ENCODE measurements around the gene SCGB2B2. TPM values are rescaled to one million over a fixed set of nuclear protein-coding genes. Genes with fewer than 3 reads are reported as not detected.
A peak's percentile ranks its signal among the peaks of the same experiment; 100 is the strongest.

Gene SCGB2B2
- total RNA-seq, 1 donor from 2014 or later: not detected

DNA sequence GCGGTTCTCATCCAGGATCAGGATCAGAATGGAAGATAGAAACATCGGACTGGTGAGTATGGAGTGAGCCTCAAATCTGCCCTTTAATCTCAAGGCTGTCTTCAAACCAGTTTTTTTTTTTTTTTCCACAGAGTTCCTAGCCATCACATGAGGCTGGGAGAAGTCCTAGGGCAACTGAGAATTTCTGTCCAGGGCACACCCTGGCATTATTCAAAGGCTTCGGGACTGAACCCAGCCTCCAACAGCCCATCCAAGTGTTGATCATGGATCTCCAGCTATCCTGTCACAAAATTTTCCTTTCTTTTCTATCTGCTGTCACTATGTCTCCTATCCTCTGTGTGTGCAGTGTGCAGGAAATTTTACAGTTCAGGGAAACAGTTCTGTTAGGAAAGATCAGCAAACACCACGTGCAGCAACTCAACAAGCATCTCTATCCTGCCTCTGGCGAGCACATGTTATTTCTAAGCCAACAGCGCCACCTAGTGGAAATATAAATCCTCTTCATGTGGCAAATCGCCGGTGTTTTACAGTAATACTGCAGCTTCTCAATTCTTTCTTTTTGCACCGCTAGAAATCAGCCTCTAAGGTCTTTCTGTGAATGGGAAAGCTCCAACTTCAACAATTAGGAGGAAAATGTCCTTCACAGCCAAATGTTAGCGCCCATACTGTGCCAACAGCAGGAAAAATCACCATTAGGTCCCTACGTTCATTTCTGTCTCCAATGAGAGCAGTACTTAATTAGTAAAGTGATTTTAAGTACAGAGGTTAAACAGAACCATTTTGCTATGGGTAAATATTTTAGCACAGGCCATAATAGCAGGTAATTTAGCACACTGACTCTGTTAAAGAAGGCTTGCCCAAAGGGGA lies 35.7 kb upstream of the SCGB2B2 start:
- H3K4me3 Mint-ChIP-seq: no peak overlapping the region
- DNase-seq (ENCODE audit: low read depth, low spot score): peak; percentile 28
- TF ChIP-seq, protein P1, sequence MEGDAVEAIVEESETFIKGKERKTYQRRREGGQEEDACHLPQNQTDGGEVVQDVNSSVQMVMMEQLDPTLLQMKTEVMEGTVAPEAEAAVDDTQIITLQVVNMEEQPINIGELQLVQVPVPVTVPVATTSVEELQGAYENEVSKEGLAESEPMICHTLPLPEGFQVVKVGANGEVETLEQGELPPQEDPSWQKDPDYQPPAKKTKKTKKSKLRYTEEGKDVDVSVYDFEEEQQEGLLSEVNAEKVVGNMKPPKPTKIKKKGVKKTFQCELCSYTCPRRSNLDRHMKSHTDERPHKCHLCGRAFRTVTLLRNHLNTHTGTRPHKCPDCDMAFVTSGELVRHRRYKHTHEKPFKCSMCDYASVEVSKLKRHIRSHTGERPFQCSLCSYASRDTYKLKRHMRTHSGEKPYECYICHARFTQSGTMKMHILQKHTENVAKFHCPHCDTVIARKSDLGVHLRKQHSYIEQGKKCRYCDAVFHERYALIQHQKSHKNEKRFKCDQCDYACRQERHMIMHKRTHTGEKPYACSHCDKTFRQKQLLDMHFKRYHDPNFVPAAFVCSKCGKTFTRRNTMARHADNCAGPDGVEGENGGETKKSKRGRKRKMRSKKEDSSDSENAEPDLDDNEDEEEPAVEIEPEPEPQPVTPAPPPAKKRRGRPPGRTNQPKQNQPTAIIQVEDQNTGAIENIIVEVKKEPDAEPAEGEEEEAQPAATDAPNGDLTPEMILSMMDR (conservative IDR thresholded peaks at IDR 0.05): peak; percentile 74
- H3K27ac Mint-ChIP-seq (ENCODE audit: unreplicated experiment): no peak overlapping the region
- H3K36me3 Mint-ChIP-seq (ENCODE audit: low read depth): peaks cover 13% of the 10 kb centered on the region
- H3K4me1 Mint-ChIP-seq: no peaks in the 10 kb centered on the region
- H3K9me3 Mint-ChIP-seq: peaks cover 28% of the 10 kb centered on the region
- H3K27me3 Mint-ChIP-seq (ENCODE audit: low read depth): peaks cover 22% of the 10 kb centered on the region

DNA sequence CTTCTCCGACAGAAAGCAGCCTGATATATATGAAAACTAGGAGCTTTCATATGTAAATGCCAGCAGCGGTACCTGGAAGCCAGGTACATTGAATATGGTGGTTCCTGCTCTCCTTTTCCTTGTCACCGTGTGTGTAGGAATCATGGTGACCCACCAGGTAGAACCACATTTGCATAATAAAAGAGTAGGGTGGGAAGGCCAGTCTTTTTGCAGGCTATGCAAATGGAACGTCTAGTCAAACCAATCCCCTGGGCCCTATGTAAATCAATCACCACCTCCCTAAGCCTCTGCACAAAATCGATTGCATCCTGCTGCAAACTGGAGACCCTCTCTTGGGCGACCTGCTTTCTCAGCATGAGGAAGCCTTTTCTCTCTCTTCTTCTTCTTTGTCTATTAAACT lies 34.9 kb upstream of the SCGB2B2 start:
- TF ChIP-seq, protein P1 (conservative IDR thresholded peaks at IDR 0.05): no peak
- Mint-ChIP-seq H3K27me3 (ENCODE audit: low read depth) (peaks cover 15% of the 10 kb centered on the region), H3K36me3 (ENCODE audit: low read depth) (peaks cover 13% of the 10 kb centered on the region), H3K9me3 (peaks cover 29% of the 10 kb centered on the region), H3K27ac (ENCODE audit: unreplicated experiment) (no peak overlapping the region), H3K4me3 (no peak overlapping the region), H3K4me1 (no peaks in the 10 kb centered on the region)
- no peak for DNase-seq (ENCODE audit: low read depth, low spot score)

DNA sequence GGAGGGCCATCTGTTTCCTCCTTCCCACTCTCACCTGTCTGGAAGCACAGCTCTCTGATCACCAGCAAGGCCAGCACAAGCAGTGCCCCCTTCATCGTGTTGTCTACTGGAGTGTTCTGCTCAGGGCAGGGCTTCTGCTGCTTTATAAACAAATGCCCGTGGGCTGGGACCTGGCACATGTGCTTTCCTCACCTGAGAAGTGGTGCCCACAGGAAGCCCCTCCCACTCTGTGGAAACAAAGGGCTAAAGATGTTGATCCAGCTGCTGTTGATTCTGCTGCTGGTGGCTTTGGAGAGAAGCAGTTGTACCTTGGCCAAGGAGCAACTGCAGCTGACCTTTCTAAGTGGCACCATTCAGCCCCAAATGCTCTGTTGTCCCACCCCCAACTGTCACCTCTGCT lies 30.7 kb upstream of the SCGB2B2 start:
- peaks cover 24% of the 10 kb centered on the region for H3K27me3 Mint-ChIP-seq (ENCODE audit: low read depth)
- peaks cover 7% of the 10 kb centered on the region for H3K36me3 Mint-ChIP-seq (ENCODE audit: low read depth)
- TF ChIP-seq, protein P1 (conservative IDR thresholded peaks at IDR 0.05): no peak
- H3K4me3 Mint-ChIP-seq: no peak overlapping the region
- no peak for DNase-seq (ENCODE audit: low read depth, low spot score)
- no peak overlapping the region for H3K27ac Mint-ChIP-seq (ENCODE audit: unreplicated experiment)
- peaks cover 17% of the 10 kb centered on the region for H3K9me3 Mint-ChIP-seq
- no peaks in the 10 kb centered on the region for H3K4me1 Mint-ChIP-seq

DNA sequence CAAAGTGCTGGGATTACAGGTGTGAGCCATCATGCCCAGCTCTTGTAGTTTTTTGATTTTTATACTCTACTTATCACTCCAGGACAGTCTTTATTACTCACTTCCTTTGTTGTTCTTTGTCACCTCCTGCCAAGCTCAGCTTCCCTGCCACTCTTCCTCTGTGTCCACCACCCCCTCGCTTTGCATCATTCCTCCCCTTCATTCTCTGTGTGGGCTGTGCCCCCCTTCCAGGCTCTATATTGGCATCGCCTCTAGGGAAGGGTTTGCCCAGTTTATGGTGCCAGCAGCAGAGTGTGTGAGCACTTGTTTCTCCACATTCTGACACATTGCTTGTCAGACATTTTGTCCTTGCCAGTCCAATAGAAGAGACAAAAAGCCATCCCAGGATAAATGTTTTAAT lies 15.6 kb upstream of the SCGB2B2 start:
- Mint-ChIP-seq H3K4me3 (no peak overlapping the region), H3K36me3 (ENCODE audit: low read depth) (peaks cover 7% of the 10 kb centered on the region), H3K9me3 (peaks cover 12% of the 10 kb centered on the region), H3K27me3 (ENCODE audit: low read depth) (peaks cover 47% of the 10 kb centered on the region), H3K4me1 (no peaks in the 10 kb centered on the region), H3K27ac (ENCODE audit: unreplicated experiment) (no peak overlapping the region)
- DNase-seq (ENCODE audit: low read depth, low spot score): no peak
- TF ChIP-seq, protein P1 (conservative IDR thresholded peaks at IDR 0.05): no peak

DNA sequence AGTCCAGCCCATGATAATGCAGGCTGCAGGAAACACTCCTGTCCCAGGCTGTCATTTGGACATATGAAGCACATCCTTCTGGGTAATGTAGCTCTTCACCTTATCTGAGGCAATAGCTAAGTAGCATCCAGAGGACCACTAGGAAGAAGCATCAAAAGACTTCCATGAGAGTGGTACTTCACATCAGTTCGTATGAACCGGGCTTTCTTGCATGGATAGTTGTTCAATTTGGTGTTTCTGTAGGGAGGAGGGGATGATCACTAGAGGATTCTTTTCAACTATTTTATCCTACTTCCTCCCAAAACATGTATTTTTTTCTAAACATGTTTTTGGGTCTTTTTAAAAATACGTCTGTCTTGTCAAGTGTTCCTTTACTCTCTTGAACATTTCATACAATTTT lies 13.4 kb upstream of the SCGB2B2 start:
- H3K9me3 Mint-ChIP-seq: peaks cover 31% of the 10 kb centered on the region
- DNase-seq (ENCODE audit: low read depth, low spot score): no peak
- peaks cover 38% of the 10 kb centered on the region for H3K27me3 Mint-ChIP-seq (ENCODE audit: low read depth)

More for the DNA sequence above, 13.4 kb upstream of the SCGB2B2 start:
- H3K27ac Mint-ChIP-seq (ENCODE audit: unreplicated experiment): no peak overlapping the region
- H3K4me3 Mint-ChIP-seq: no peak overlapping the region
- TF ChIP-seq, protein P1 (conservative IDR thresholded peaks at IDR 0.05): no peak
- H3K36me3 Mint-ChIP-seq (ENCODE audit: low read depth): peaks cover 27% of the 10 kb centered on the region
- H3K4me1 Mint-ChIP-seq: no peaks in the 10 kb centered on the region
